22Rv1 (cell line): ENCODE data around the gene AIF1.

ENCODE experiments used
- CTCF ChIP-seq: fragments of 450-650 bp; IDR thresholded peaks from 2 replicates; pipeline ENCODE4 v1.5.1; 2017; ENCODE audit warnings: mild to moderate bottlenecking
- ZFX ChIP-seq: fragments of 450-650 bp; IDR thresholded peaks from 2 replicates; pipeline ENCODE4 v1.6.1; 2017; ENCODE audit warnings: antibody characterized with exemption, borderline replicate concordance

GRCh38 chr6:31632279-31632946 is 17.4 kb downstream of the AIF1 start:
- TF ChIP-seq CTCF = no peak
- no peak for TF ChIP-seq ZFX
